Spleen (tissue), 7 donors: ENCODE measurements around the gene NEDD9.

Experiments used
- POLR2A ChIP-seq, 3 donors: fragments of 450-650 bp; IDR thresholded peaks; one replicate each; pipeline ENCODE4 v1.5.1; 2017; ENCODE audit warnings: antibody characterized with exemption in 3 of 3, mild to moderate bottlenecking in 1 of 3
- TF ChIP-seq, protein P1 (sequence below), 11 experiments: fragments of 200-600 bp in 7 of 11; fragments of 450-650 bp in 4 of 11; sonication (generic) in 4 of 11; IDR thresholded peaks in 8 of 11; conservative IDR thresholded peaks in 3 of 11; 1 replicate in 7 of 11; 2 replicates in 4 of 11; pipeline versions ENCODE4 v1.4.0 to v1.8.0; 2016 to 2021; ENCODE audit warnings: antibody characterized with exemption in 11 of 11, inconsistent platforms in 4 of 11, mild to moderate bottlenecking in 1 of 11
- donor health status: DM: no; HTN: no; CAD: no; lungs with moderate emphysema.
- donor health status: DM: no; HTN: no; CAD: no.
- donor health status: DM: no; HTN: no; CAD: no.

DNA sequence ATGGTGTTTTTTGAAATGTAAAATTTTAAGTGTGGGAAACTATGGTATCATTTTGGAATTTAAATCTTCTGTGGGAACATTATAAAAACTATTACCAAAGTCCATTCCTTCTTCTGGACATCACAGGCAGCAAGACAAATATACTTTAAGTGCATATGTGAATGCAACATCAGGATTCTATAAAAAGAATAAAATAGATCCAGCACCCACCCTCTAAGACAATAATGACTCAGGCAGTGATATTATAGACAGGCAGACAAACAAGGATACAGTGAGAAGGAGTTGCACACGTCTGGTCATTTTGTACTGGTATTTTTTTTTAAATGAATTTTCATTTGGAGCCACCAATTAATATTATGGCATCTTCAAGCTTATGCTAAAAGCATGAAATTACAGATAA lies 21.1 kb upstream of the NEDD9 start:
- TF ChIP-seq, protein P1, sequence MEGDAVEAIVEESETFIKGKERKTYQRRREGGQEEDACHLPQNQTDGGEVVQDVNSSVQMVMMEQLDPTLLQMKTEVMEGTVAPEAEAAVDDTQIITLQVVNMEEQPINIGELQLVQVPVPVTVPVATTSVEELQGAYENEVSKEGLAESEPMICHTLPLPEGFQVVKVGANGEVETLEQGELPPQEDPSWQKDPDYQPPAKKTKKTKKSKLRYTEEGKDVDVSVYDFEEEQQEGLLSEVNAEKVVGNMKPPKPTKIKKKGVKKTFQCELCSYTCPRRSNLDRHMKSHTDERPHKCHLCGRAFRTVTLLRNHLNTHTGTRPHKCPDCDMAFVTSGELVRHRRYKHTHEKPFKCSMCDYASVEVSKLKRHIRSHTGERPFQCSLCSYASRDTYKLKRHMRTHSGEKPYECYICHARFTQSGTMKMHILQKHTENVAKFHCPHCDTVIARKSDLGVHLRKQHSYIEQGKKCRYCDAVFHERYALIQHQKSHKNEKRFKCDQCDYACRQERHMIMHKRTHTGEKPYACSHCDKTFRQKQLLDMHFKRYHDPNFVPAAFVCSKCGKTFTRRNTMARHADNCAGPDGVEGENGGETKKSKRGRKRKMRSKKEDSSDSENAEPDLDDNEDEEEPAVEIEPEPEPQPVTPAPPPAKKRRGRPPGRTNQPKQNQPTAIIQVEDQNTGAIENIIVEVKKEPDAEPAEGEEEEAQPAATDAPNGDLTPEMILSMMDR (IDR thresholded peaks at IDR 0.05 in 8 of 11, conservative IDR thresholded peaks at IDR 0.05 in 3 of 11) = no peak
- no peak for TF ChIP-seq POLR2A (IDR thresholded peaks at IDR 0.05)
